GM12878 (cell line): Measurements from ENCODE around the gene NLRC3. TPM values are rescaled to one million over a fixed set of nuclear protein-coding genes. Genes with fewer than 3 reads are reported as not detected.

Source experiments
- ATAC-seq: fragments of 200-7000 bp; cut with Tn5 transposase; 3 replicates; pipeline ENCODE4 v1.9.1; 2020; ENCODE audit warnings: mild to moderate bottlenecking, moderate library complexity
- BruUV-seq: library from RNA; stranded (reverse); fragments of 400-500 nt; replicated peaks from 2 replicates; lab custom pipeline; 2021; lab: Mats Ljungman, UMichigan
- CTCF ChIA-PET: fragments of 300-600 bp; sonication (Branson Sonifier 250); formaldehyde crosslinking; extraction: SDS; loops from one replicate; lab custom pipeline; 2021; ENCODE audit warnings: inconsistent platforms; lab: Yijun Ruan, JAX
- POLR2A ChIA-PET: fragments of 350-600 bp; formaldehyde crosslinking; extraction: SDS; loops from one replicate; lab custom pipeline; 2021; ENCODE audit warnings: inconsistent platforms; lab: Charles Lee
- RAD21 ChIA-PET: fragments of 300-600 bp; sonication (Branson Sonifier 250); formaldehyde crosslinking; loops from one replicate; lab custom pipeline; 2023; ENCODE audit warnings: antibody characterized with exemption; ENCODE audit not compliant: unreplicated experiment; lab: Charles Lee
- SMC1A ChIA-PET: fragments of 300-600 bp; sonication (Branson Sonifier 250); formaldehyde crosslinking; loops from one replicate; lab custom pipeline; 2023; ENCODE audit not compliant: unreplicated experiment, uncharacterized antibody; lab: Charles Lee
- DNase-seq: peaks from one replicate; pipeline ENCODE4 v3.0.0-alpha.2; 2011; ENCODE audit warnings: low read depth, low spot score
- FAIRE-seq: peaks from 3 replicates; lab custom pipeline; 2011; peaks lifted over from hg19 to GRCh38; lab: Jason Lieb, UNC
- H2AFZ ChIP-seq: 2 replicates; pipeline ENCODE4 v1.6.0; 2011; ENCODE audit warnings: low read depth, low read length, control low read depth; ENCODE audit not compliant: control insufficient read depth
- H3K27ac ChIP-seq: 2 replicates; pipeline ENCODE4 v1.5.1; 2011; ENCODE audit warnings: control low read depth; ENCODE audit not compliant: control insufficient read depth, insufficient read depth
- H3K27me3 ChIP-seq, 2 experiments: replicated peaks in 1 of 2; 2 replicates each; pipeline versions ENCODE4 v1.6.0 to v1.6.1; 2011; ENCODE audit warnings: low read length in 1 of 2; ENCODE audit not compliant: control insufficient read depth in 2 of 2, insufficient read depth in 2 of 2
- H3K36me3 ChIP-seq, 2 experiments: 2 replicates each; pipeline ENCODE4 v1.5.1; 2011; ENCODE audit warnings: low read length in 1 of 2; ENCODE audit not compliant: control insufficient read depth in 2 of 2, insufficient read depth in 2 of 2
- H3K4me1 ChIP-seq: 2 replicates; pipeline ENCODE4 v1.6.1; 2011; ENCODE audit warnings: mild to moderate bottlenecking, low read length, moderate library complexity, mixed read lengths; ENCODE audit not compliant: control insufficient read depth, insufficient read depth
- H3K4me2 ChIP-seq: 2 replicates; pipeline ENCODE4 v1.6.0; 2011; ENCODE audit warnings: control low read depth; ENCODE audit not compliant: control insufficient read depth, insufficient read depth
- H3K4me3 ChIP-seq: fragments of 200-600 bp; sonication (generic); 2 replicates; pipeline ENCODE4 v1.5.1; 2016
- H3K79me2 ChIP-seq: 2 replicates; pipeline ENCODE4 v1.6.0; 2011; ENCODE audit warnings: low read length; ENCODE audit not compliant: control insufficient read depth, insufficient read depth
- H3K9ac ChIP-seq: 2 replicates; pipeline ENCODE4 v1.8.0; 2011; ENCODE audit warnings: low read length, control low read depth, mixed read lengths; ENCODE audit not compliant: control insufficient read depth, insufficient read depth
- H3K9me3 ChIP-seq: replicated peaks from 3 replicates; pipeline ENCODE4 v1.5.1; 2011; ENCODE audit warnings: mild to moderate bottlenecking, low read length; ENCODE audit not compliant: control insufficient read depth, insufficient read depth
- H4K20me1 ChIP-seq: 2 replicates; pipeline ENCODE4 v1.6.0; 2011; ENCODE audit not compliant: control insufficient read depth, insufficient read depth
- BCL11A ChIP-seq: IDR thresholded peaks from 2 replicates; pipeline ENCODE4 v1.6.1; 2011; ENCODE audit warnings: low read depth, low read length
- E2F4 ChIP-seq: IDR thresholded peaks from 2 replicates; pipeline ENCODE4 v1.6.1; 2012; ENCODE audit warnings: low read depth, low read length, improper control_type of control experiment
- ETV6 ChIP-seq, 2 experiments: fragments of 450-650 bp in 1 of 2; IDR thresholded peaks in 1 of 2; conservative IDR thresholded peaks in 1 of 2; 2 replicates each; pipeline ENCODE4 v1.6.1; 2014; ENCODE audit warnings: antibody characterized with exemption in 1 of 2, borderline replicate concordance in 1 of 2, low read depth in 1 of 2, mild to moderate bottlenecking in 1 of 2, moderate library complexity in 1 of 2
- IKZF2 ChIP-seq, 2 experiments: fragments of 450-650 bp; IDR thresholded peaks; 2 replicates each; pipeline ENCODE4 v1.6.1; 2017; ENCODE audit warnings: mild to moderate bottlenecking in 2 of 2, moderate library complexity in 2 of 2
- PBX3 ChIP-seq: IDR thresholded peaks from 2 replicates; pipeline ENCODE4 v1.6.1; 2011; ENCODE audit warnings: mild to moderate bottlenecking, low read depth, low read length, moderate library complexity; ENCODE audit not compliant: insufficient replicate concordance
- RFX5 ChIP-seq: IDR thresholded peaks from 2 replicates; pipeline ENCODE4 v1.6.1; 2011; ENCODE audit warnings: low read depth, low read length, improper control_type of control experiment
- SKIL ChIP-seq: fragments of 450-650 bp; IDR thresholded peaks from 2 replicates; pipeline ENCODE4 v1.6.1; 2017; ENCODE audit warnings: mild to moderate bottlenecking, low read depth, inconsistent platforms; ENCODE audit not compliant: poor library complexity, severe bottlenecking
- SUPT20H ChIP-seq: IDR thresholded peaks from 2 replicates; pipeline ENCODE4 v1.6.1; 2011; ENCODE audit warnings: low read depth, mild to moderate bottlenecking, low read length, moderate library complexity, borderline replicate concordance; ENCODE audit not compliant: control insufficient read depth
- TARDBP ChIP-seq: IDR thresholded peaks from 2 replicates; pipeline ENCODE4 v1.6.1; 2016; ENCODE audit warnings: borderline replicate concordance
- ZBTB33 ChIP-seq: fragments of 450-650 bp; IDR thresholded peaks from 2 replicates; pipeline ENCODE4 v1.6.1; 2017; ENCODE audit warnings: mild to moderate bottlenecking
- ZBTB4 ChIP-seq: fragments of 450-650 bp; formaldehyde crosslinking; IDR thresholded peaks from 2 replicates; pipeline ENCODE4 v1.4.0; 2022; ENCODE audit warnings: mild to moderate bottlenecking, moderate library complexity
- WGBS: methylation state at CpG from one replicate; pipeline ENCODE4 v1.1.6; 2016; ENCODE audit warnings: low lambda C conversion rate; ENCODE audit not compliant: insufficient replicate concordance, insufficient coverage; ENCODE audit errors: missing lambda C conversion rate; 5-methylcytosine and 5-hydroxymethylcytosine counted together
- in situ Hi-C: fragments of 300-500 bp; cut with MboI; formaldehyde crosslinking; loops from 9 replicates; pipeline ENCODE4 v1.14.3; 2018; ENCODE audit warnings: mixed read lengths
- intact Hi-C: fragments of 100-400 bp; cut with micrococcal nuclease; formaldehyde crosslinking; loops from one replicate; pipeline ENCODE4 v1.14.2; 2022; ENCODE audit not compliant: unreplicated experiment
- polyA plus RNA-seq, 11 experiments: library from polyadenylated mRNA; depleted of rRNA in 4 of 11; unstranded in 6 of 11; stranded (reverse) in 5 of 11; fragments of >200 nt; fragmentation: Nextera tagmentation in 4 of 11; fragmentation: Illumina TruSeq in 1 of 11; extraction: Ambion mirVana in 4 of 11; extraction: Trizol in 1 of 11; gene quantifications; 1 replicate in 1 of 11; 2 replicates in 10 of 11; pipeline versions ENCODE4 v1.2.1 to v1.2.3, GENCODE V29; 2011 to 2016; ENCODE audit warnings: inconsistent platforms in 2 of 11, missing spikeins in 2 of 11, low read depth in 1 of 11
- total RNA-seq, 4 experiments: library from RNA; depleted of rRNA in 3 of 4; stranded (reverse); fragments of >200 nt in 3 of 4; fragmentation: Illumina TruSeq in 1 of 4; extraction: Trizol in 1 of 4; gene quantifications; 2 replicates each; pipeline versions ENCODE4 v1.2.1 to v1.2.3, GENCODE V29; 2013 to 2021

NLRC3 gene
- total and polyA plus RNA-seq, 10 of the 15 experiments (the other 5 are each of a cell fraction or from before 2014, with no cell fraction given) = 2.2 to 17.8 (median 7.6) TPM

GRCh38 chr16:3509470-3509928 is 67.7 kb downstream of the NLRC3 start:
- intact Hi-C loops (loop anchor here (10.0 kb wide), 1 partner anchor 105 kb away; the partner anchor contains the start of genes ZNF174 and ZSCAN32), in situ Hi-C loops (no loop called here)
- peak; percentile 98 for ATAC-seq
- no peak overlapping the region for H3K9ac ChIP-seq
- H3K79me2 ChIP-seq = no peaks in the 10 kb centered on the region
- 0 out of 2 replicates have a peak overlapping the region, but pooled peaks have one; percentile 6 for H3K4me3 ChIP-seq
- H3K27me3 ChIP-seq = no peaks in the 10 kb centered on the region
- H3K4me1 ChIP-seq = peaks cover 12% of the 10 kb centered on the region
- H4K20me1 ChIP-seq = no peaks in the 10 kb centered on the region
- FAIRE-seq = peak; percentile 76
- H3K9me3 ChIP-seq = no peaks in the 10 kb centered on the region
- SMC1A ChIA-PET = interaction anchor here (0.6 to 1.1 kb wide), 3 partner anchors 15 to 91 kb away, joined by 3 to 7 read pairs (median 3); no protein-coding TSS in a partner anchor
- POLR2A ChIA-PET = interaction anchor here (0.7 to 0.8 kb wide), 4 partner anchors 55 to 744 kb away, joined by 3 to 4 read pairs (median 4); no protein-coding TSS in a partner anchor
- H3K4me2 ChIP-seq = peak overlapping the region; percentile 40
- no peak overlapping the region for H2AFZ ChIP-seq
- CTCF ChIA-PET = interaction anchor here (0.6 to 1.1 kb wide), 3 partner anchors 9 to 17 kb away, joined by 3 to 4 read pairs (median 3); partner anchors contain the start of gene CLUAP1
- DNase-seq = peak; percentile 84
- peak overlapping the region; percentile 35 for H3K27ac ChIP-seq
- BruUV-seq = no TSS peak
- RAD21 ChIA-PET = interaction anchor here (0.6 to 1.3 kb wide), 3 partner anchors 98 to 1027 kb away, joined by 3 to 4 read pairs (median 3); no protein-coding TSS in a partner anchor
- WGBS = 19% methylated on average over 13 of the region's 13 CpGs
- H3K36me3 ChIP-seq = peaks cover 0 to 2% of the 10 kb centered on the region in 2 experiments; a peak in 1 of 4 replicates
- TF ChIP-seq ZBTB33 = no peak
- TF ChIP-seq SKIL = peak; percentile 93
- peak; percentile 59 to 73; a peak in 2 of 4 replicates for TF ChIP-seq IKZF2 (IDR thresholded peaks at IDR 0.05)
- no peak for TF ChIP-seq SUPT20H
- peak in 1 of 2 experiments; percentile 49; a peak in 1 of 4 replicates for TF ChIP-seq ETV6 (conservative IDR thresholded peaks at IDR 0.05 in 1 of 2, IDR thresholded peaks at IDR 0.05 in 1 of 2; ENCODE audit: borderline replicate concordance in 1 of 2, low read depth in 1 of 2)
- TF ChIP-seq PBX3 = no peak
- TF ChIP-seq RFX5 = no peak
- no peak for TF ChIP-seq BCL11A
- TF ChIP-seq ZBTB4 = no peak
- TF ChIP-seq E2F4 = no peak
- TF ChIP-seq TARDBP = no peak
